GM06990 (cell line): ENCODE data around the gene ZDHHC14.

Source experiments
- DNase-seq: peaks from one replicate; pipeline ENCODE4 v3.0.0-alpha.2; 2011; ENCODE audit not compliant: insufficient read length; ENCODE audit errors: extremely low read depth
- H3K27me3 ChIP-seq: replicated peaks from 2 replicates; pipeline ENCODE4 v1.6.0; 2011; ENCODE audit warnings: low read length; ENCODE audit not compliant: control insufficient read depth, insufficient read depth
- H3K36me3 ChIP-seq: 2 replicates; pipeline ENCODE4 v1.5.1; 2011; ENCODE audit warnings: low read length; ENCODE audit not compliant: control insufficient read depth, insufficient read depth
- H3K4me3 ChIP-seq: replicated peaks from 2 replicates; pipeline ENCODE4 v1.5.1; 2011; ENCODE audit warnings: low read depth, mild to moderate bottlenecking, control low read depth, low read length
- CTCF ChIP-seq: IDR thresholded peaks from 2 replicates; pipeline ENCODE4 v1.5.1; 2011; ENCODE audit warnings: low read length, control low read depth, mild to moderate bottlenecking, inconsistent platforms; ENCODE audit not compliant: insufficient read depth, poor library complexity, severe bottlenecking

The ZDHHC14 gene

GRCh38 chr6:157593596-157593995 is 212.6 kb downstream of the ZDHHC14 start:
- no peak overlapping the region for H3K4me3 ChIP-seq
- TF ChIP-seq CTCF: no peak
- H3K36me3 ChIP-seq: no peaks in the 10 kb centered on the region
- DNase-seq: no peak
- no peaks in the 10 kb centered on the region for H3K27me3 ChIP-seq

- DNase-seq: no peak
- no peak overlapping the region for H3K4me3 ChIP-seq
- no peaks in the 10 kb centered on the region for H3K36me3 ChIP-seq
- TF ChIP-seq CTCF: no peak
- H3K27me3 ChIP-seq: no peaks in the 10 kb centered on the region
Observed at GRCh38 chr6:157594292-157594691, 213.3 kb downstream of the ZDHHC14 start.

- no peak overlapping the region for H3K4me3 ChIP-seq
- H3K27me3 ChIP-seq: no peaks in the 10 kb centered on the region
- no peak for DNase-seq
- TF ChIP-seq CTCF: no peak
- no peaks in the 10 kb centered on the region for H3K36me3 ChIP-seq
Observed at GRCh38 chr6:157595768-157596167, 214.8 kb downstream of the ZDHHC14 start.

- Histone ChIP-seq H3K4me3 (no peak overlapping the region), H3K36me3 (no peaks in the 10 kb centered on the region), H3K27me3 (no peaks in the 10 kb centered on the region)
- TF ChIP-seq CTCF: no peak
- no peak for DNase-seq
Observed at GRCh38 chr6:157596461-157596860, 215.5 kb downstream of the ZDHHC14 start.

- DNase-seq: no peak
- Histone ChIP-seq H3K4me3 (no peak overlapping the region), H3K27me3 (no peaks in the 10 kb centered on the region), H3K36me3 (no peaks in the 10 kb centered on the region)
- TF ChIP-seq CTCF: no peak
Observed at GRCh38 chr6:157596886-157597285, 215.9 kb downstream of the ZDHHC14 start.
